ENCODE results near the gene SEC14L3.

Gene SEC14L3

DNA sequence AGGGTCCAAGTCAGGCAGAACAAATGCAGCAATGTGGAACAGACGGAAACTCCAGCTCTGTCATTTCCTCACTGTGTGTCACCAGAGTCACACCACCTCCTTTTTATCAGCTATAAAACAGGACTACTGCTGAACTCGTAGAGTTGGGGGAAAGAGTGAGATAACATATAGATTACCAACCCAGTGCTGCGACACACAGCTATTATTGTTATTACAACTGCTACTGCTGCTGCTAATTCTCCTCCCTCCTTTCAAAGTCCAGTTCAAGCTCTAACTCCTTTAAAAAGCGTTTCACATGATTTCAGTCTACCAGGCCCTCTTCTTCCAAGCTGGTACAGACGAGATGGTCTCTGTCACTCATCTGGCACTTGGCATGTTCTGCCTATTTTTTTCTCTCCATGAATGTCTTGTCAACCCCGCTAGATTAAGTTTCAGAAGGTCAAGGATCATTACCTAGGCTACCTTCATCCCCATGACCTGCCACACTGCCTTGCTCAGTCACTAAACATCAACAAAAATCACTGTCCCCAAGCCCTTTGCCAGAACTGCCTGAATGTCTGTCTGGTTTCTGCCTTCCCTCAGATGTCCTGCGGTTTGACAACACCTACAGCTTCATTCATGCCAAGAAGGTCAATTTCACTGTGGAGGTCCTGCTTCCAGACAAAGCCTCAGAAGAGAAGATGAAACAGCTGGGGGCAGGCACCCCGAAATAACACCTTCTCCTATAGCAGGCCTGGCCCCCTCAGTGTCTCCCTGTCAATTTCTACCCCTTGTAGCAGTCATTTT, 49.9 kb downstream of the SEC14L3 start:
- DNase-seq, result no peak

GRCh38 chr22:30420347-30421125, 51.3 kb downstream of the SEC14L3 start:
- DNase-seq, result no peak

DNA sequence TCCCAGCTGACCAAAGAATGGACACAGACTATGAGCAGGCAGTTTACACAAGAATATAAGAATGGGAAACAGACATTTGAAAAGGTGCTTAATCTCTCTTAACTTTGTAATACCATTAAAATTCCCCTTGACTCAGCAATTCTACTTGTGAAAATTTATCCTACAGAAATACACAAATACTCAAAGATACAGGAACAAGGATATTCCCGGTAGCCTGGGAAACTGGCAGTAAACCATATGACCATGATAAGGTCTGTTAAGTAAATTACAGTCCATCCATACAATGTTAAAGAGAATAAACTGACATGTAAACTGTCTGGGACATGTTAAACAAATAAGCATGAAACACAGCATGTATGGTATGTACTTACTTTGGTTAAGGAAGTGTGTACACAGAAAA, 55.0 kb downstream of the SEC14L3 start:
- DNase-seq, result no peak

GRCh38 chr22:30416403-30416802, 55.4 kb downstream of the SEC14L3 start:
- no peak for DNase-seq

GRCh38 chr22:30414525-30415047, 57.2 kb downstream of the SEC14L3 start:
- DNase-seq, result no peak

GRCh38 chr22:30413745-30414524, 57.9 kb downstream of the SEC14L3 start:
- DNase-seq, result no peak

- DNase-seq, result no peak
These were observed 58.8 kb downstream of the SEC14L3 start for GRCh38 chr22:30413001-30413400.

DNA sequence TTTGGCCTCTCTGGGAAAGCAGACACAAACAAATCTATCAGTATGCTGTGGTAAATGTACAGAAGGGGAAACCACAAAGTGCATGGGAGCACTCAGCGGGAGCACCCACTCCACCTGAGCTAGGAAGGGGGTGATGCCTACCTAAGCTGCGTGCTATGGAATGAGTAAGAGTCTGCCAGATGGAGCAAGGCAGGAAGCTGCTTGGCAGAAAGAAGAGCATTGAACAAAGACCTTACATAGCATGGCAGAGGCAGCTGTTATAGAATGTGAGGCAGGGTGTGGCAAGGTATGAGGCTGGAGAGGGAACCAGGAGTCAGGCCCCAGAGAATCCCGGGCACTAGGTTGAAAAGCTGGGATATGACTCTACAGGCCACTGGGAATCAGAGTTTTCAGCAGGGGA, 60.0 kb downstream of the SEC14L3 start:
- no peak for DNase-seq

All from CD4-positive, alpha-beta T cell treated with Interleukin-15 for 1 hour (primary cell).